Endothelial cell of umbilical vein (primary cell): ENCODE measurements around the gene RAB3C. TPM values are rescaled to one million over a fixed set of nuclear protein-coding genes. Genes with fewer than 3 reads are reported as not detected.

Source experiments
- BruUV-seq: library from RNA; stranded (reverse); fragments of 400-500 nt; replicated peaks from 2 replicates; lab custom pipeline; 2021; lab: Mats Ljungman, UMichigan
- CTCF ChIA-PET: fragments of 300-600, 350-600 bp; sonication (Branson Sonifier 250); formaldehyde crosslinking; loops from one replicate; lab custom pipeline; 2021; ENCODE audit warnings: antibody characterized with exemption, inconsistent platforms; lab: Charles Lee
- POLR2A ChIA-PET: fragments of 300-600, 350-600 bp; sonication (Branson Sonifier 250); formaldehyde crosslinking; loops from one replicate; lab custom pipeline; 2021; ENCODE audit warnings: antibody characterized with exemption, inconsistent platforms; lab: Charles Lee
- DNase-seq: peaks from one replicate; pipeline ENCODE4 v3.0.0-alpha.2; 2011; ENCODE audit warnings: low read depth, low spot score
- FAIRE-seq: peaks from 2 replicates; lab custom pipeline; 2011; peaks lifted over from hg19 to GRCh38; lab: Jason Lieb, UNC
- H2AFZ ChIP-seq: 2 replicates; pipeline ENCODE4 v1.6.0; 2012; ENCODE audit warnings: low read depth, low read length, control low read depth, inconsistent platforms
- H3K27ac ChIP-seq: 2 replicates; pipeline ENCODE4 v1.5.1; 2011; ENCODE audit warnings: low read depth, mild to moderate bottlenecking, control low read depth, low read length, moderate library complexity; ENCODE audit not compliant: insufficient read depth
- H3K27me3 ChIP-seq, 2 experiments: 2 replicates each; pipeline versions ENCODE4 v1.6.0 to v1.6.1; 2011; ENCODE audit warnings: low read length in 2 of 2, mixed read lengths in 1 of 2; ENCODE audit not compliant: control insufficient read depth in 2 of 2, insufficient read depth in 2 of 2
- H3K36me3 ChIP-seq, 2 experiments: 2 replicates in 1 of 2; 3 replicates in 1 of 2; pipeline ENCODE4 v1.5.1; 2011; ENCODE audit warnings: low read length in 2 of 2, mild to moderate bottlenecking in 1 of 2, moderate library complexity in 1 of 2; ENCODE audit not compliant: control insufficient read depth in 2 of 2, insufficient read depth in 2 of 2; ENCODE audit errors: extremely low read depth in 1 of 2
- H3K4me1 ChIP-seq: 3 replicates; pipeline ENCODE4 v1.5.1; 2011; ENCODE audit warnings: mild to moderate bottlenecking, low read length; ENCODE audit not compliant: control insufficient read depth, insufficient read depth; ENCODE audit errors: extremely low read depth
- H3K4me2 ChIP-seq: 2 replicates; pipeline ENCODE4 v1.6.1; 2011; ENCODE audit warnings: low read length, control low read depth, mixed read lengths; ENCODE audit not compliant: insufficient read depth
- H3K4me3 ChIP-seq, 3 experiments: fragments of 200-600 bp in 1 of 3; sonication (generic), shearing (Covaris generic) in 1 of 3; replicated peaks in 1 of 3; 2 replicates each; pipeline ENCODE4 v1.5.1; 2011 to 2016; ENCODE audit warnings: control low read depth in 3 of 3, low read length in 3 of 3, mild to moderate bottlenecking in 2 of 3, inconsistent platforms in 1 of 3, low read depth in 1 of 3, moderate library complexity in 1 of 3; ENCODE audit not compliant: insufficient read depth in 1 of 3
- H3K79me2 ChIP-seq: 2 replicates; pipeline ENCODE4 v1.6.0; 2012; ENCODE audit warnings: low read length, inconsistent platforms; ENCODE audit not compliant: control insufficient read depth, insufficient read depth
- H3K9ac ChIP-seq: replicated peaks from 2 replicates; pipeline ENCODE3; 2011; ENCODE audit warnings: low read length, control low read depth; ENCODE audit not compliant: insufficient read depth; ENCODE audit errors: extremely low read depth
- H3K9me1 ChIP-seq: replicated peaks from 3 replicates; pipeline ENCODE4 v1.6.0; 2011; ENCODE audit warnings: mild to moderate bottlenecking, low read length; ENCODE audit not compliant: control insufficient read depth, insufficient read depth; ENCODE audit errors: extremely low read depth
- H3K9me3 ChIP-seq: replicated peaks from 2 replicates; pipeline ENCODE4 v1.5.1; 2012; ENCODE audit warnings: low read length, inconsistent platforms; ENCODE audit not compliant: control insufficient read depth, insufficient read depth
- H4K20me1 ChIP-seq: replicated peaks from 2 replicates; pipeline ENCODE3; 2011; ENCODE audit warnings: mild to moderate bottlenecking, low read length; ENCODE audit not compliant: control insufficient read depth, insufficient read depth; ENCODE audit errors: extremely low read depth
- EZH2 ChIP-seq: IDR thresholded peaks from 2 replicates; pipeline ENCODE4 v1.6.1; 2012; ENCODE audit warnings: borderline replicate concordance, low read depth, mild to moderate bottlenecking, moderate library complexity, low read length, inconsistent platforms; ENCODE audit not compliant: severe bottlenecking
- FOS ChIP-seq: IDR thresholded peaks from 2 replicates; pipeline ENCODE4 v1.6.1; 2011; ENCODE audit warnings: mild to moderate bottlenecking, low read length, moderate library complexity, borderline replicate concordance; ENCODE audit not compliant: insufficient read depth
- GATA2 ChIP-seq: IDR thresholded peaks from 2 replicates; pipeline ENCODE4 v1.7.0; 2011; ENCODE audit warnings: low read depth, mild to moderate bottlenecking, moderate library complexity, mixed read lengths, low read length; ENCODE audit not compliant: insufficient read length, insufficient read depth
- JUN ChIP-seq: IDR thresholded peaks from 2 replicates; pipeline ENCODE4 v1.6.1; 2011; ENCODE audit warnings: borderline replicate concordance, low read depth; ENCODE audit not compliant: insufficient read length, insufficient read depth
- MYC ChIP-seq: IDR thresholded peaks from one replicate; pipeline ENCODE4 v1.6.1; 2011; ENCODE audit warnings: mild to moderate bottlenecking, low read depth, low read length
- POLR2A ChIP-seq: IDR thresholded peaks from 2 replicates; pipeline ENCODE4 v1.6.1; 2012; ENCODE audit warnings: low read depth, mild to moderate bottlenecking, control low read depth, low read length
- POLR2AphosphoS5 ChIP-seq: IDR thresholded peaks from 2 replicates; pipeline ENCODE4 v1.6.1; 2012; ENCODE audit warnings: low read depth, mild to moderate bottlenecking, control low read depth, low read length, moderate library complexity; ENCODE audit not compliant: insufficient read depth
- dilution Hi-C: fragments of 300-500 bp; cut with MboI; formaldehyde crosslinking; loops from one replicate; pipeline ENCODE4 v1.15.0; 2019; ENCODE audit warnings: low sequenced_read_pairs; ENCODE audit not compliant: extremely low pct_ligation_motif_present
- intact Hi-C: fragments of 100-400 bp; cut with micrococcal nuclease; formaldehyde crosslinking; loops from one replicate; pipeline ENCODE4 v1.10.0; 2022
- polyA plus RNA-seq, 4 experiments: library from polyadenylated mRNA; depleted of rRNA in 3 of 4; stranded (reverse) in 3 of 4; unstranded in 1 of 4; fragments of >200 nt; gene quantifications; 2 replicates each; pipeline versions ENCODE4 v1.2.1 to v1.2.3, GENCODE V29; 2011 to 2012; ENCODE audit warnings: missing spikeins in 1 of 4
- total RNA-seq: library from RNA; stranded (reverse); gene quantifications from 2 replicates; pipeline ENCODE4 v1.2.3, GENCODE V29; 2021
- TF ChIP-seq, protein P1 (sequence below): IDR thresholded peaks from 2 replicates; pipeline ENCODE4 v1.6.1; 2011; ENCODE audit not compliant: insufficient read depth, insufficient read length
- TF ChIP-seq, protein P2 (sequence below), 2 donors: IDR thresholded peaks; 1 replicate in 1 of 2; 2 replicates in 1 of 2; pipeline ENCODE4 v1.5.1; 2011; ENCODE audit warnings: low read length in 2 of 2, mild to moderate bottlenecking in 2 of 2, moderate library complexity in 2 of 2, control low read depth in 1 of 2, inconsistent platforms in 1 of 2, low read depth in 1 of 2; ENCODE audit not compliant: insufficient read depth in 1 of 2; ENCODE audit errors: extremely low read depth in 1 of 2

Gene RAB3C
- total and polyA plus RNA-seq, 2 donors (not counting 3 experiments of a cell fraction or from before 2014, with no cell fraction given), result 0.04 to 0.66 TPM

DNA sequence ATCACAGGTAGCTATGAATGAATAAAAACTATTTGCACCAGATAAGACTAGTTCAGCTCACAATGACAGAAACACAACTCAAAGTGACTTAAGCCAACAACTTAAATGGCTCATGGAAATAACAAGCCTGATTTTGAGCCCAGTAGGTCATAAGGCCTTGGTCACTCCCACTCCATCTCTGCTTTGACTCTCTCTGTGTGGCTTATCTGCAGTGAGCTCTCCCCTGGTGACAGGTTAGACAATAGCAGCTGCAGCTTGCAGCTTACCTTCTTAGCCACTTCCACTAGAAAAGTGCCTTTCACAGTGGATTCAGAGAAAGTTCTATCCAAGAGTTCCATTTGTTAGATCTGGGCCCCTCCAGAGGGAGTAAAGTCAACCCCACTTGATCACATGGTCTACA, 315.7 kb downstream of the RAB3C start:
- H3K36me3 ChIP-seq, result no peaks in the 10 kb centered on the region
- H3K79me2 ChIP-seq, result no peaks in the 10 kb centered on the region
- ChIA-PET CTCF (interaction anchor here (1.4 to 1.6 kb wide), 2 partner anchors 12 to 276 kb away, joined by 3 to 7 read pairs; no protein-coding TSS in a partner anchor), POLR2A (no interaction called here)
- H3K9me3 ChIP-seq, result no peaks in the 10 kb centered on the region
- H3K27me3 ChIP-seq, result peaks cover 16 to 17% of the 10 kb centered on the region in 2 experiments
- no peak overlapping the region for H3K4me2 ChIP-seq
- TF ChIP-seq EZH2 (no peak), MYC (no peak), GATA2 (no peak), FOS (no peak), POLR2A (no peak), POLR2AphosphoS5 (no peak), JUN (no peak)
- TF ChIP-seq, protein P1, sequence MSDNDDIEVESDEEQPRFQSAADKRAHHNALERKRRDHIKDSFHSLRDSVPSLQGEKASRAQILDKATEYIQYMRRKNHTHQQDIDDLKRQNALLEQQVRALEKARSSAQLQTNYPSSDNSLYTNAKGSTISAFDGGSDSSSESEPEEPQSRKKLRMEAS, result no peak
- TF ChIP-seq, protein P2, sequence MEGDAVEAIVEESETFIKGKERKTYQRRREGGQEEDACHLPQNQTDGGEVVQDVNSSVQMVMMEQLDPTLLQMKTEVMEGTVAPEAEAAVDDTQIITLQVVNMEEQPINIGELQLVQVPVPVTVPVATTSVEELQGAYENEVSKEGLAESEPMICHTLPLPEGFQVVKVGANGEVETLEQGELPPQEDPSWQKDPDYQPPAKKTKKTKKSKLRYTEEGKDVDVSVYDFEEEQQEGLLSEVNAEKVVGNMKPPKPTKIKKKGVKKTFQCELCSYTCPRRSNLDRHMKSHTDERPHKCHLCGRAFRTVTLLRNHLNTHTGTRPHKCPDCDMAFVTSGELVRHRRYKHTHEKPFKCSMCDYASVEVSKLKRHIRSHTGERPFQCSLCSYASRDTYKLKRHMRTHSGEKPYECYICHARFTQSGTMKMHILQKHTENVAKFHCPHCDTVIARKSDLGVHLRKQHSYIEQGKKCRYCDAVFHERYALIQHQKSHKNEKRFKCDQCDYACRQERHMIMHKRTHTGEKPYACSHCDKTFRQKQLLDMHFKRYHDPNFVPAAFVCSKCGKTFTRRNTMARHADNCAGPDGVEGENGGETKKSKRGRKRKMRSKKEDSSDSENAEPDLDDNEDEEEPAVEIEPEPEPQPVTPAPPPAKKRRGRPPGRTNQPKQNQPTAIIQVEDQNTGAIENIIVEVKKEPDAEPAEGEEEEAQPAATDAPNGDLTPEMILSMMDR (IDR thresholded peaks at IDR 0.05; ENCODE audit: extremely low read depth in 1 of 2, insufficient read depth in 1 of 2, low read depth in 1 of 2, low read length in 2 of 2), result no peak
- H3K9me1 ChIP-seq, result no peaks in the 10 kb centered on the region
- H4K20me1 ChIP-seq, result no peaks in the 10 kb centered on the region
- dilution Hi-C loops (no loop called here), intact Hi-C loops (no loop called here)
- H3K4me3 ChIP-seq, result no peak overlapping the region
- no peak for DNase-seq
- H3K4me1 ChIP-seq, result no peaks in the 10 kb centered on the region
- BruUV-seq, result no TSS peak
- no peak for FAIRE-seq
- no peak overlapping the region for H3K9ac ChIP-seq
- H3K27ac ChIP-seq, result no peak overlapping the region
- H2AFZ ChIP-seq, result no peak overlapping the region
